Measurements from ENCODE around the gene GIMAP1.

GRCh38 chr7:150754951-150755350 is 38.5 kb downstream of the GIMAP1 start:
- no peak for TF ChIP-seq CTCF (IDR thresholded peaks at IDR 0.05)
- TF ChIP-seq POLR2A (IDR thresholded peaks at IDR 0.05) = no peak

Data from body of pancreas (tissue), 4 donors.